HG02763 (cell line): ENCODE measurements around the gene TMEFF2.

Experiments
- ATAC-seq: cut with Tn5 transposase; IDR thresholded peaks from one replicate; pipeline ENCODE4 v1.9.1; 2021; ENCODE audit warnings: mild to moderate bottlenecking, moderate library complexity; ENCODE audit not compliant: unreplicated experiment

The TMEFF2 gene

DNA sequence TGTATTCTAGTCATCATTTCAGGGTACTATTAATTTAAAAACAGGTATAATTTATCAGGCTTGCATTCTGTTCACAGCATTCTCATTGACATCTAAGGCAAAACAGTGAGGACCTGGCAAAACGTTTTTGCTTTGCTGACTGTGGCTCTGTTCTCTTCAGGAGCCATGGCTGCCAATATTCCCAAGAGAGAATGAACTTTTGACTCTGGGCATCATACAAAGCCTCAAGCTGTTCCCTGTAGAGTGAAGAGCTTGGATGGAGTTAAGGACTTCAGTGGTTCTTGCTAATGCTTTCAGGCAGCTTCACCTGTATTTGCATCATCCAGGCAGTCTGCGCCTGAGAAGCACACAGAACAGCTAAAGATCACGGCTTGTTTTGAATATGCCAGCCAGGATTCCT is 282.0 kb downstream of the TMEFF2 start:
- ATAC-seq = no peak

DNA sequence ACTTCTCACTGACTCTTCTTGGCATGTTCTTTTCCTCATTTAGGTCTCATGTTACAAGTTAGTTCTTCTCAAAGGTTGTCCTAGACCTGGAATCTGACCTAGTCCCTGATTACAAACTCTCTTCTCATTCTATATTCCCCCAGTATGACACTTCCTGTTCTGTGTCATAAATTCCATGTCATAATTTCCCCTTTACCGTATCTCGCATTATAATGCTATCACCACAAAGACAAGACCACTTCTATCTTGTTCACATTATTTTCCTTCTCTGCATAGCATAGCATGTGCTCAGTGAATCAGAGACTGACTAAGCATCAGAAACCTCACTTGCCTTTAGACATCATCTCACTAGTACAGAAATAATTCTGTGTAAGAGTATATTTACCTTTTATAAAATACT is 284.2 kb downstream of the TMEFF2 start:
- ATAC-seq = no peak

DNA sequence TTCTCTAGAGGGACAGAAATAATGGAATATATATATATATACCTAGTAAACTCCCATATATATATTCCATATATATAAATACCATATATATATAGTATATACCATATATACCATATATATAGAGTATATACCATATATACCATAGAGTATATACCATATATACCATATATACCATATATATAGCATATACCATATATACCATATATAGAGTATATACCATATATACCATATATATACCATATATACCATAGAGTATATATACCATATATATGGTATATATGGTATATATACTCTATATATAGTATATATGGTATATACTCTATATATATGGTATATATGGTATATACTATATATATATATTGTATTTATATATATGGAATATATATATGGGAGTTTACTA is 285.9 kb downstream of the TMEFF2 start:
- ATAC-seq = no peak

DNA sequence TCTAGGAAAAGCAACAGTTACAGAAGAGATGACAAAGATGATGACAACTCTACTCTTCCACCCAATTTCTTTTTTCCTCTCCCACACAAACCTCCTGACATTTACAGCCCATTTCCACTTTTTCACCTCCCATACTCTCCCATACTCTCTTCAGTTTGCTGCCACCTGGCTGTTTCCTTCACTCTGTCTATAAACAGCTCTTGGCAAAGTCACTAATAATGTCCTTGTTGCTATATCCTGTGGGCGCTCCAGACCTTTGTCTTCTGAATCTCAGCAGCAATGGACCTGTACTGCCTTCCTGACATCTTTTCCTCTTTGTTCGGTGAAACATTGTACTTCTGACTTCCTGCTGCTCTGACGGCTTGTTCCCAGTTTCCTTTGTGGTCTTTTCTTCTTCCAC is 287.2 kb downstream of the TMEFF2 start:
- ATAC-seq = no peak

DNA sequence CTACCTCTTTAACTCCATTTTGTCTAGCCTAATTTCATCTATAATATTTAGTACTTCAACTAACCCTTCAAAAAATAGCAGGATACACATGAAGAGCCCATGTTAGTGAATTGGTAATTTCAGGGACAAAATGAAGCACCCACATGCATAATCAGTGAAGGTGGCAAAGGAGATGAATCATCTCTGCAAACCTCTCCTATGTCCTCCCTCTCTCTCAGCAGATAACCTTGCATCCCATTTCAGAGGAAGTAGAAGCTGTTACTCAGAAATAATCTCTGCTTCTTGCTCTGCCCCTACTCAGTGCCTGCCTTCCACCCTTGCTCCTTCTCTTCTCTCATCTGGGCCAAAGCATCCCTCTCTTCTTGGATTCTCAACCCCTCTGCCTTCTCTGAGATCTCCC is 287.6 kb downstream of the TMEFF2 start:
- ATAC-seq = no peak

DNA sequence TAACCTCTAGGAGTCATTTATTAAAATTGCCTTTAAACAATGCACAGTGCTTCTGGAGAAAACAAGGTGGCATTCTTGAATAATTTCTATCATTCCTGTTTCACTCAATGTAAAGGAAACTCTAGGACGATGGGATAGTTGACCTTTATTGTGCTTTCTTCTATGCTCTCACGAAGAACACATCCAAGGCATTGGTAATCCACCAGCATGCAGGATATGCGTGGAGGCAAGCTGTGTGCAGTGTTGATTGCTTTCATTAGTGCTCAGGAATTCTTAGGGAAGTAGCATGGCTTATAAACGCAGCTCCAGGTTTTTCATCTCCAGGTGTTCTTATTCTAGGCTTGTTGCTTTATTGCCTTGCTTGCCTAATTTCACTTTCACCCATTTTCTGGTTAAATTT is 289.4 kb downstream of the TMEFF2 start:
- ATAC-seq = no peak

DNA sequence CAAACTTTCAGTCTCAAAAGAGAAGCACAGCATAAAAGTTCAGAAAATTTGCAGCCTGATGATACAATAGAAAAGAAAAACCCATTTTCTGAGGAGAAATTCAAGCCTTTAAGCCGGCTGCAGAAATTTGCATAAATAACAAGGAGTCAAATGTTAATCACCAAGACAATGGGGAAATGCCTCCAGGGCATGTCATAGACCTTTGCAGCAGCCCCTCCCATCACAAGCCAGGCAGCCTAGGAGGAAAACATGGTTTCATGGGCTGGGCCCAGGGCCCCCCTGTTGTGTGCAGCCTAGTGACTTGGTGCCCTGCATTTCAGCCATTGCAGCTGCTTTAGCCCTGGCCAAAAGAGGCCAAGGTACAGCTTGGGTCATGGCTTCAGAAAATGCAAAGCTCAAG is 293.7 kb downstream of the TMEFF2 start:
- ATAC-seq = no peak

DNA sequence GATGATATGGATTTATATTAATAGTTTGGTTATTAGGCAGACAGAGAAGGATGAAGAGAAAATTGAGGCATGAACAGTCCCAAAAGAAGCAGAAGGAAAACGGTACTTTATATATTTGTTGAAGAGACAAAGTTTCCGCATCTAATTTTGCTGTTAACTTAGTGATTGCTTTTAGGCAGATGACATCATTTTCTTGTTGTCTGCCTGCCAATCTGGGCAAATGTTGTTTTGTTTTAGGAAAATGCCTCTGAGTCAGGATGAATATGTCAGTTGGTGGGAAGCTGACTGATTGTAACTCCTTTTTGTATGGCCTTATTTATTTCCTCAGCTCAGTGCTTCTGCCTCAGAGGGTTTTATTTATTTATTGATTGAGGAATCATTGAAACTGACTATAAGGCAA is 295.3 kb downstream of the TMEFF2 start:
- no peak for ATAC-seq
